Measurements from ENCODE around the gene ACSM2A.

The ACSM2A gene

GRCh38 chr16:20409398-20410120, 41.8 kb upstream of the ACSM2A start, which contains the start of gene ACSM5:
Gene ACSM5, plus strand, starts transcription at chr16:20409534. Its CDS starts 1,951 bp downstream, at chr16:20411485.
- no peaks in the 10 kb centered on the region for H3K4me1 ChIP-seq (ENCODE audit: insufficient read depth, low read length, poor library complexity, severe bottlenecking)
- H3K4me3 ChIP-seq (ENCODE audit: low read length, poor library complexity, severe bottlenecking): no peak within 1 kb of the TSS
- H3K36me3 ChIP-seq (ENCODE audit: insufficient read depth, low read length): no peaks in the 10 kb centered on the region
- no peak within 1 kb of the TSS for H2AFZ ChIP-seq (ENCODE audit: low read length)
- H3K79me2 ChIP-seq (ENCODE audit: insufficient read depth, low read length): no peaks in the 10 kb centered on the region
- no peak within 1 kb of the TSS for H3K4me2 ChIP-seq (ENCODE audit: low read depth, low read length, poor library complexity, severe bottlenecking)
- H3K9me3 ChIP-seq (ENCODE audit: insufficient read depth, low read depth, low read length): no peaks in the 10 kb centered on the region
- H3K27me3 ChIP-seq (ENCODE audit: insufficient read depth, low read length, poor library complexity, severe bottlenecking): no peaks in the 10 kb centered on the region
- no peak within 1 kb of the TSS for H3K9ac ChIP-seq (ENCODE audit: low read depth, low read length, poor library complexity, severe bottlenecking)
- H4K20me1 ChIP-seq (ENCODE audit: insufficient read depth, low read length, poor library complexity, severe bottlenecking): no peaks in the 10 kb centered on the region
- H3F3A ChIP-seq (ENCODE audit: low read depth): no peaks in the 10 kb centered on the region
- TF ChIP-seq EZH2phosphoT487 (IDR thresholded peaks at IDR 0.05; ENCODE audit: borderline replicate concordance): no peak
- TF ChIP-seq CTCF (conservative IDR thresholded peaks at IDR 0.05; ENCODE audit: low read length): no peak
- H3K9me2 ChIP-seq (replicated peaks; ENCODE audit: low read depth, low read length): no peaks in the 10 kb centered on the region

- Histone ChIP-seq H4K20me1 (ENCODE audit: insufficient read depth, low read length, poor library complexity, severe bottlenecking) (no peaks in the 10 kb centered on the region), H3K79me2 (ENCODE audit: insufficient read depth, low read length) (no peaks in the 10 kb centered on the region), H3K4me1 (ENCODE audit: insufficient read depth, low read length, poor library complexity, severe bottlenecking) (no peaks in the 10 kb centered on the region), H3K27me3 (ENCODE audit: insufficient read depth, low read length, poor library complexity, severe bottlenecking) (no peaks in the 10 kb centered on the region), H3K4me2 (ENCODE audit: low read depth, low read length, poor library complexity, severe bottlenecking) (no peak overlapping the region), H3K4me3 (ENCODE audit: low read length, poor library complexity, severe bottlenecking) (no peak overlapping the region), H3K9ac (ENCODE audit: low read depth, low read length, poor library complexity, severe bottlenecking) (no peak overlapping the region), H3K36me3 (ENCODE audit: insufficient read depth, low read length) (no peaks in the 10 kb centered on the region), H3K9me2 (replicated peaks; ENCODE audit: low read depth, low read length) (no peaks in the 10 kb centered on the region; the same call in 1 of the 2 replicates), H3K9me3 (ENCODE audit: insufficient read depth, low read depth, low read length) (no peaks in the 10 kb centered on the region), H2AFZ (ENCODE audit: low read length) (no peak overlapping the region), H3F3A (ENCODE audit: low read depth) (no peaks in the 10 kb centered on the region)
- TF ChIP-seq CTCF (conservative IDR thresholded peaks at IDR 0.05; ENCODE audit: low read length) (no peak), EZH2phosphoT487 (IDR thresholded peaks at IDR 0.05; ENCODE audit: borderline replicate concordance) (no peak)
These were observed 41.1 kb upstream of the ACSM2A start for GRCh38 chr16:20410121-20410723.

GRCh38 chr16:20411055-20411454, 40.3 kb upstream of the ACSM2A start:
- TF ChIP-seq CTCF (conservative IDR thresholded peaks at IDR 0.05; ENCODE audit: low read length): no peak
- TF ChIP-seq EZH2phosphoT487 (IDR thresholded peaks at IDR 0.05; ENCODE audit: borderline replicate concordance): no peak
- H3K27me3 ChIP-seq (ENCODE audit: insufficient read depth, low read length, poor library complexity, severe bottlenecking): no peaks in the 10 kb centered on the region
- no peaks in the 10 kb centered on the region for H3K4me1 ChIP-seq (ENCODE audit: insufficient read depth, low read length, poor library complexity, severe bottlenecking)

More at GRCh38 chr16:20411055-20411454, 40.3 kb upstream of the ACSM2A start:
- Histone ChIP-seq H3K9me2 (replicated peaks; ENCODE audit: low read depth, low read length) (no peaks in the 10 kb centered on the region; the same call in 1 of the 2 replicates), H2AFZ (ENCODE audit: low read length) (no peak overlapping the region), H3K79me2 (ENCODE audit: insufficient read depth, low read length) (no peaks in the 10 kb centered on the region), H3K4me3 (ENCODE audit: low read length, poor library complexity, severe bottlenecking) (no peak overlapping the region), H3K36me3 (ENCODE audit: insufficient read depth, low read length) (no peaks in the 10 kb centered on the region), H3K9ac (ENCODE audit: low read depth, low read length, poor library complexity, severe bottlenecking) (no peak overlapping the region), H3K9me3 (ENCODE audit: insufficient read depth, low read depth, low read length) (no peaks in the 10 kb centered on the region), H3F3A (ENCODE audit: low read depth) (no peaks in the 10 kb centered on the region), H3K4me2 (ENCODE audit: low read depth, low read length, poor library complexity, severe bottlenecking) (no peak overlapping the region), H4K20me1 (ENCODE audit: insufficient read depth, low read length, poor library complexity, severe bottlenecking) (no peaks in the 10 kb centered on the region)

Data from Loucy (cell line).